Anterior cingulate cortex (tissue), 58 donors: ENCODE results near the gene SLIT3.

Source experiments
- DNase-seq, 58 donors: peaks; one replicate each; lab custom pipeline; 2025; lab: John Stamatoyannopoulos, UW

Gene SLIT3

DNA sequence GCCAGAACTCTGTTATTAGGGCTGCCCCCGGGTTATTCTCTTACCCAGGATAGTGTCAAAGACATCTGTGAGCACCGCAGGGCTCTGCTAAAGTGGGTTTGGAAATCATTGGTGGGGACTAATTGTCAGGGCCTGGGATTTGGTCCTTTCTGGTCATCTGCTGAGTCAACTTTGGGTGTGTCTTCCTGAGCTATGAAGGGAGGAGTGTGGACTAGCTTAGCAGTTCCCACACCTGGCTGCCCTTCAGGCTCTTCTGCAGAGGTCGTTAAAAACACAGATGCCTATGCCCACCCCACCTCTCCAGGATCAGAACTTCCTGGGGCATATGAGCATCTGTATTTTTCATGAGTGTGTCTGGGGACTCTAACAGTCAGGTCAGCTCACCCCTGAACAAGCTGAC is 352.2 kb downstream of the SLIT3 start:
- no peak for DNase-seq

DNA sequence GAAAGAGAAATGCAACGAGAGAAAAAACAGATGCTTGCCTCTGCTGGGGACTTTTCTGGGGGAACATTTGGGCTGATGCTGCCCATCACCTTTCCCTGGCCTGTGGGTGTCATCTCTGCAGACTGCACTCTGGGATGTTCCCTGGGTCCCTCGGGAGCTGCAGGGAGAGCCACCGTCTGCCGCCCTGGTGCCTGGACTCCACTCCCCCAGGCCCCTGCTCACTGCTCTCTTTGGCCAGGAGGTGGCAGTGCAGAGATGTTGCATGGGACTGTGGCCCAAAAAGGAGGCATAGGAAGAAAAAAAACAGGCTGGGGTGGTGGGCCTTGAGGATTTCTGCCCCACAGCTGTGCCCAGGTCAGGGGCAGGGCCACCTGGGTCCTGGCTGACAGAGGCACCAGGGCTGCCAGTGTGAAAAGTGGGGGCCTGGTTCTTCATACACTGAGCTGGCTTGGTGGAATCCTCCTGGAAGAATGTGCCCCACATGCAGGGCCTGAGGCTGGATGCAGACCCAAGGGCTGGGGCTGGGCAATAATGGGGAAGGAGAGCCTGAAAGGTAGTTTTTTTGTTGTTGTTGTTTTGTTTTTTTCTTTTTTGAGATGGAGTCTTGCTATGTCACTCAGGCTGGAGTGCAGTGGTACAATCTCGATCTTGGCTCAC is 353.6 kb downstream of the SLIT3 start:
- peak in 13 of 58 donors; percentile 1 to 18 (median 8) for DNase-seq

DNA sequence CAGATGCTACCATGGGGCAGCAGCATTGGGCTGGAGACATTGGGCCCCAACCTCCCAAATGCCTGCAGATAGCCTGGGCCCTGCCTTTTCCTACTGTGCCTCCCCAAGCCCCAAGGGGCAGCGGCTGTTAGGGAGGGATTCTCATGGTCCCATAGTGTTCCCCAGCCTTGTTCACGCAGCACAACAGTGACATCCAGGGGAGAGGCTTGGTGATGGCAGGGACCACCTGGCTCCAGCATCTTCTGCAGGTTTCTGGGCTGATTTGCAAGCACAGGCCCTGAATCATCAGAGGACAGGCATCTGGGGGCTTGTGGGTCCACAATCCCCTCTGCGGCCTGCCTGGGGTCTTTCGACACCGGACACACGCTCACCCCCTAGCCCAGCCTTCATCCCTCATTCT is 354.6 kb downstream of the SLIT3 start:
- peak in 2 of 58 donors; percentile 1 to 6 for DNase-seq

DNA sequence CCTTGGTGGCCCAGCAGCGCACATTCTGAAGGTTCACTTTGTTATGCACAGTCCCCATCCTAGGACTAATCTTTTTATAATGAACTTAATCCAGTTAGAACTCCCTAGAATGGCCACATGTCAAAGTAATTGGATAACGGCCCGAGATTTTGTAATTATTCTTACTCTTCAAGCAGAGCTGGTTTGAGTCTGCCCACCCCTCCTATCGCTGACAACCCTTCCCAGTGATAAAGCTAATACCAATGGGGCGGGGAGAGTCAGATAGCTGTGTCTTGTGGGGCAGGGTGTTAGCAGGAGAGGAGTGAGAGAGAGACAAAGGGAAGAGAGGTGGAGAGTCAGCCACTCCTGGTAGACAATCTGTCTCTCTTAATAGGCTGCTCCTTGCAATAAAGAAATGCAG is 356.9 kb downstream of the SLIT3 start:
- no peak for DNase-seq

DNA sequence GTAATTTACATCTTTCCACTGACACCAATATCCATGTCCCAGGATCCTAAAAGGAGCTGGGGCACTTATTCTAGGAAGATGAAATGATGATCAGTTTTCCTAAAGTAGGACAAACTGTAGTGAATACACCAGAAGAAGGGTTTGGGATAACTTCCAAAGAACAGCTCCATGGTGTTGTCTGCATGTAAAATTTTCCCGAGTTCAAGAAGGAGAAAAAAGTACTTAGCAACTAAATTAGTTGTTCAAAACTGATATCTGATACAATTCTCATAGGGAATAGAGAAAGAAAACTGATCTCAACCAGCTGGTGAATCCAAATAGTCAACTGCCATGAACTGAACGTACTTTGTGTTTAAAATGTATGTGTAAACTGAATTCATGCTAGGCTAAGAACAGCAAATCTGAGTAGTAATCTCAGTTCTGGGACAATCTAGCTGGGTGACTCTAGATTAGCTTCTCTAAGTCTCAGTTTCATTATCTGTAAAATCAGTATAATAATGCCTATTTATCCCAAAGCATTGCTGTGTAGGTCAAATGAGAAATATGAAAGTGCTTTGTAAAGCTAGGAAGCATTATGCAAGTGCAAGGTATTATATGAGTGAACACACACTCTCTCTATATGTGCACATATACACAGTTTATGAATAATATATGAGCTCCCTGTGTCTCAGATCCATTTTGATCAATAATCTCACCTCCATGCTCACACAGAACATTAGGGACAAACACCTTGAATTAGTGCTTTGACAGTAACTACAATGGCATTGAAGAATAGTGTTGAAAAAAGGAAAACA is 357.7 kb downstream of the SLIT3 start:
- no peak for DNase-seq

DNA sequence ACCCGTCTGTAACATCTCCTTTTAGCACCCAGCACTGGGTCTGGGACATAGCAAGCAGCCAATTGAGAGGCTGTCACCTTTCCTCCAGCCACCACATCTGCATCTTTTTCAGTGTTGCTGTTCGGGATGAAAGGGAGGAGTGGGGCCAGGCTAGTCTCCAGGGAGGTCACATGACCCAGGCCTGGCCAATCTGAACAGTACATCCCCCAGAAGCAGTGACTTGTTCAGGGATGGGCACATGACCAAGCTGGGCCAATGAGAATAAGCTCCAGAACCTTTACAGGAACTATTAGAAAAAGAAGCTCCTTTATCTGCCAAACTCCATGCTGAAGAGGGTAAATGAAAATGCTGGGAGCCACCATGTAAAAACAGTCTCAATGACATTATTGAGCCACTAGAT is 359.0 kb downstream of the SLIT3 start:
- DNase-seq: no peak

DNA sequence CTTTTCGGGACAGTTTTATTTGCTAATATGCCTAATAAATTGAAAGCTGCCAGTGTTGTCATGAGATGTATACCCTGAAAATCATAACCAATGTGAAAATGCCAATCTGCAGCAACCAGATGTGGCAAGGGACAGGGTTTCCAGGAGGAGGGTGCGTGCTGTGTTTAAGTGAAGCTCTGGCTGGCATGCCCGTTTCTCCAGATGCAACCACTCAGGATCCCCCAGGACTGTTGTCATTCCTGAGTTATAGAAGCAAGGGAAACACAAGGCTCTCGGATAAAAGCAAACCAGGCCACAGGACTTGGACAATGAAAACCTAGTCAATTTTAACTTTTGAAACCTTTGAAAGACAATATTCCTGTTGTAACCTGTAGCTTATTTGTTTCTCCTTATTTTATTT is 360.2 kb downstream of the SLIT3 start:
- DNase-seq: no peak

DNA sequence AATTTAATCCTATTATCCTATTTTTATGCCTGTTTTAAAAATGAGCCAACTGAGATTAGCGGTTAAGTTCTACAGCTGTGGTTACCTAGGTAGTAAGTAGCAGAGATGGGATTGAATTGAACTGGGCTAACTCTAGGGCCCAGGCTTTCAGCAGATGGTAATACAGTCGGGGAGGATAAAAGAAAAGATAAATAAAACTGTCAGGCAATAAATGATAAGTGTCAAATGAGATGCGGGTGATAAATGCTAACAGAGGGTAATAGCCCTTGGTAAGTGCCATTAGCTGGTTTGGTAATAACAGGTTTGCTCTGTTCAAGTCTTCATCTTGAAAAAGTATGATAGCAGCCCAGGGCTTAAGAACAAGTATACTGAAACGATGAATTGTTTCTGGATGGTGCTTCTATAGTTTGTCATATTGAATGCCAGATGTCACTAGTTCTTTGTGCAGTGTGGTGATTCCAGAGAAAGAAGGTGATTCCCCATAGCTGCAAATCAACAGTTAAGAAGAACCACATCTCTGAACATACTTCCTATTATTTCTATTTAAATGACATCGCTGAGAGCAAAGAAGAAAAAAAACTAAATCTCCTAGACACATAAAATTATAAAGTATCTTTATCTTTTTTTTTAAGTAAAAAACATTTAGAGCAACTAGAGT is 360.9 kb downstream of the SLIT3 start:
- DNase-seq: no peak

DNA sequence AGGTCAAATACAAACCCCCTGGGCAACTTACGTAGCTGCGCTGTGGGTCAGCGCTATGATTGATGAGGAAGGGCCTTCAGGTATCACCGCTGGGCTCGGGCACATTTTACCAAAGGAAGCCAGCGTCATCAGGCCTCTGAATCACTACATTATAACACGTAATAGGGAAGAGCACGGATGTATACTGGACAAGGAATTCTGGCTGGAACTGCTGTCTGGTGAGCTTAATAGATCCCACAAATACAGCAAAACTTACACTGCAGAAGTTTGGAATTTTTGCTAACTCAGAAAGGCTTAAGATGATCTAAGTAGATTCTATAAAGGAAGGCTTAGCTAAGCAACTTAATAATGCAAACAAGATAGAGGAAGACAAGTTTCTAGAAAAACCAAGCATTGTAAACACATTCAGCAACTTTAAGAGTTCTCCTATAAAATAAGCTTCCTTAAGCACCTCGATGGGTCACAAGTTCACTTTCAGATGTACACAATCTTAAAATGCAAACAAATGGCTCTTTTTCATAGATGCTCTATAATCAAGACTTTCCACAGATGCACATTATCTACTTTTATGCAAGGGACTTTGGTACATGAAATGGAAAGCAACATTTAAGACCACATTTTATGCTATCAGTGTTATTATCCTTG is 361.7 kb downstream of the SLIT3 start:
- DNase-seq: no peak

DNA sequence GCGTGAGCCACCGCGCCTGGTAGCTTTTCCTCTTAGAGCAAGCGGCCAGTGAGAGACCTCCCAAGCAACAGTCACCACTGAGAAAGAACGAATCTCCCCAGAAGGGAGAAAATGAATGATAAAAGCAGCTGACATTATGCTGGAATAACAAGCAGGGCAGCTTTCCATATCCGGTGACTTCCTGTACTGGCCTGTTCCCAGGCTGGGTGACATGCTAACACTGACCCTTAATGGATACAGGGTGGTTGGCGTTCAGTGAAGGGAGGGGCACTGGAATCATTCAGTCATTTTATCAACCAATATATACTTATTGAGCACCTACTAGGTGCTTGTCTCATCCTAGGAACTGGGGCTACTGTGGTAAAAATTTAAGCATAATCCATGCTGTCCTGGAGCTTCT is 364.4 kb downstream of the SLIT3 start:
- no peak for DNase-seq

DNA sequence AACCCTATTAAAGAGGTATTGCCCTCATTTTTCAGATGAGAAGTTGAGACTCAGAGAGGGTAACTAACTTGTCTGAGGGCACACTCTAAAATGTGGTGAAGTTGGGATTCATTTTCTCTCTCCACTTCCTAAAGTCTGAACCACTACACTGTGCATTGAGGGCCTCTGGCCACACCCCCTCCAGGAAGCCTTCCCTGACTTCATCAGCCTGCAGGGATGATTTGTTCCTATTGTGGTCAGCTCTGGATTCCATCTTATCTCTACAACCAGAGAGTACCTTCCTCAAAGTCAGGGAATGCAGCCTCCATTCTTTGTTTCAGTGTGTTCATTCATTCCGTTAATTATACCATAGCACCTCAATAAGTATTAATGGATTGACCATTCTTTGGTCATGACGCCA is 365.8 kb downstream of the SLIT3 start:
- no peak for DNase-seq

DNA sequence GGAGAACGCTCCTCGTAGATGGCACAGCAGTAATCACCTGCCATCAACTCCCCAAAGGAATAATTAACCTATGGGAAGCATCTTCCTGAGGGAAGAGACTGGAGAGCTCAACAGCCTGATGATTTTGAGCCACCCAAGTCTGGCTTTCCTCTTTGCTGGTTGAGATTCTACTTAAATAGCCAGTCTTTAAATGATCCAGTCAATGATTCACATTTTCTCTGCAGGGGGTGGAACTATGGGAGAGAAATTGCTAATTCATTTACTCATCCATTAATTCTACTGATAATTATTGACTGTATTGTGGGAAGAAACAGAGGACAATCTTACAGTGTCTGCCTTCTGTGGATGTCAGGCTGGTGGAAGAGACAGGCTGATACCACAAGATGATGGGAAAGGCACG is 366.8 kb downstream of the SLIT3 start:
- no peak for DNase-seq

DNA sequence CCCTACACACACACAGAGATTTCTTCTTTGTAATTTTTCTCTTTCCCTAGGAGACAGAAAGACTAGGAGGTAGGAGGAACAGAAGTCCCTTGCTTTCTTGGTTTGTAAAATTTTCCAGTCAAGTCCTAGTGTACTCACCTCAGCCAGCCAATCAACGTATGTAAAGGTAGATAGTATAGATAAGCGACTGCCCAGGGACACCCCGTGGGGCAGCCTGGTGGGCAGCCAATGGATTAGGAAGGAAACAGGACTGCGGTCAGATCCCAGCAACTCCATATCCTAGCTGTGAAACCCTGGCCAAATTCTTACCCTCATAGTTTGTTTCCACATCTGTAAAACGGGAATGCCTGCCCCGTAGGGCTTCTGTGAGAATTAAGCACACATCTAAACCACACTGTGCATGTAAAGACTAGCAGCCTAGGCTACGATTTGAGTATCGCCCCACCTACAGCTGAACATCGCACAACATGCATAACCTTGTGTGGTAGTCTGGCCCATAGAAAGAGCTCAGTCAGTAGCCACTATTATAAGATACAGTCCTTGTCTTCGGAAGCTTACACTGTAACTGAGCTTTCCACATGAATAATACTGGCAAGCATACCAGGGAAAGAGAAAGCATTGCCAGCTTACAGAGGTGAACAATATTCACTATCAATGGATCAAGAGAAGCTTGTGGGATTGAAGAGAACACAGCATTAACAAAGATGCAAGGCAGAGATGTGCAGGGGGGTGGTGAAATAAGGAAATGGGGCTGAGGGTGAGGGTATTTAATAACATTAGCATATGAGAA is 368.3 kb downstream of the SLIT3 start:
- DNase-seq: no peak

DNA sequence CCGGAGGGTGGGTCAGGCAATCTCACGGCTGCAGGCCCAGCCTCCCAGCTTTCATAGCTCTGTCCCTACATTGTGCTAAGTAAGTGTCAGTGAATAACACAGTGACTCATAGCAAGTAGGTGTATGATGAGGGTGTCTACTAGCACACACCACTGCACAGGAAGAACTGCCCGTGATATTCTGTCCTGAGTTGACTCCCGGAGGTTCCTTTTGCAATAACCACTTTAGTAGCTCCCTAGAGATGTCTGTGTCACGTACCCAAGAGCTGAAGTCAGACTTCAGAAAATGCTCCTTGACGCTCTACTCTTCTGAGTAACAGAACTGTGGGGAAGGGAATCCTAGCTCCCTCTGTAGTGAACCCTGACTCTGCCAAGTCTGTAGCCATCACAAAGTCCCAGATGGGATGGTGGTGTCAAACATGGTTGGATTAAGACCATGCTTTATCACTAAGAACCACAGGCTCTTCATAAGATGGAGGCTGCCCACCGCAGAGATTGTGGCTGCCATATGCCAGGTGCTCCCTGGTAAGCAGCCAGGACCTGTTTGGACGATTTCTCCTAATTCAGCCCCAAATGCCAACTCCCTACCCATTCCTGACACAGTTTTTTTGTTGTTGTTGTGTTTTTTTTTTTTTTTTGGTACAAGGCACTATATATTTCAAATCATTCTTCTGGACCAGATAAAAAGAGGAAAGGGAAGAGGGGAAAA is 369.1 kb downstream of the SLIT3 start:
- DNase-seq: peak in 3 of 58 donors; percentile 2 to 29 (median 5)

DNA sequence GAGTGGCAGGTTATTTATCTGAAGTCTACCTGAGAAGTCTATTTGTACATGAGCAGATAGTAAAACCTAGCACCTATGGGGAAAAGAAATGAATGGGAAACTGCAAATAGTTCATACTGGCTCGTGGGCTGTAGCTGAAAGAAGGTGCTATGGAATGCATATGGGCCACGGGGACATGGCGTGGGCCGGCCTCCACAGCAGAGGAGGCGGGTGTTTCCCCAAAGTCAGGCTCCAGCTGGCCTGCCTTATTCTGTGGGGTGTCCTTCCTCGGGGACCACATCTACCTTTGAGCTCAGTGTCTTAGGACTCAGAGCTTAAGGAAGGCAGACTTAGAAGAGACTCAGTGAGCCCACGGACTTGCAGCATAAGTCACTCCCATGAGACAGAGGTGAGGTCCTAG is 371.3 kb downstream of the SLIT3 start:
- peak in 1 of 58 donors; percentile 2 for DNase-seq

DNA sequence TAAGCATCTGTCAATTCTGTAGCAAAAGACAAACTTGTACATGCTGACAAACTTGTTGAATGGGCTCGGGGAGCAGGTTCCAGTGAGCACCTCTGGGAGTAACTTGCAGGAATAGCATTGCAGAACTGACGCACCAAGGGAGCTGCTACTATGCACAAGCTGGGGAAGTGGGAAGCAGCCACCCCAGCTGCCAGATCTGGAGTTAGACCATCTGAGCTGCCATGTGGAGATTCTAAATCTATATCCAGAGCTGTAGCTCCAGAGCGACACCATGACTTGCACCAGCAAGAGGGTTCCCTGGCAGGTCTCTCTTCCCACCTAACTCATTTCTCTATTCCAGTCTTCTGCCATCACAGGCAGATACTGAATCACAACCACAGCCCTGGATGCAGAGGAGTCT is 375.8 kb downstream of the SLIT3 start:
- peak in 38 of 58 donors; percentile 6 to 84 (median 31) for DNase-seq

DNA sequence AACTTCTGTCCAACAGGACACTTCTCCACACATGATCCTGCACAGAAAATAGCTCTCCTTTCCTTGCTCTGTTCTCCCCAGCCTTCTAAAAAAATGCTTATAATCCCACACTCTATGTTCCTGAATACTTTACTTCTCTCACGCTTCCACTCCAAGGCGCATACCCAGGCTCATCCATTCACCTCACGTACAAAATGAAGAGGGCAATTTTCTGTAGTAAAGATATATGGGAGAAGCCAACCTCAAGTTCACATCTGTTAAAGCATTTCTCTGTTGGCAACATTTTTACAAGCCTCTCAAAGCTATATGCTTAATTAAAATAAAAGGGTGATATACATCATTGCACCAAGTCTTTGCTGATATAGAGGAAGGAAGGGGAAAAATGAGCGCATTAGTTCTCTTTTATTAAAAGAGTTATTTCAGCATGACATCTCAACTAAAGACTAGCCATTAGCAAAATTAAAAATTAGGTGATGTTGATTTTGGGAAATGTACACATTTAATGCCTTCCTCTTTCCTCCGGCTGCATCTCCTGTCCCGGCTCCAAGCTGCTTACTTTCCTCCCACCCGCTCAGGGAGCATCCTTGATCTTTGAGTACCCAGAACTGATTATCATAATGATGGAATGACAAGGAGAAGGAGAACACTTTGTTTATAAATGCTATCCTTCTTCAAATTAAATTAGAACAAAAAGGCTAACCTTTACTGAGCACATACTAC is 379.6 kb downstream of the SLIT3 start:
- DNase-seq: no peak

DNA sequence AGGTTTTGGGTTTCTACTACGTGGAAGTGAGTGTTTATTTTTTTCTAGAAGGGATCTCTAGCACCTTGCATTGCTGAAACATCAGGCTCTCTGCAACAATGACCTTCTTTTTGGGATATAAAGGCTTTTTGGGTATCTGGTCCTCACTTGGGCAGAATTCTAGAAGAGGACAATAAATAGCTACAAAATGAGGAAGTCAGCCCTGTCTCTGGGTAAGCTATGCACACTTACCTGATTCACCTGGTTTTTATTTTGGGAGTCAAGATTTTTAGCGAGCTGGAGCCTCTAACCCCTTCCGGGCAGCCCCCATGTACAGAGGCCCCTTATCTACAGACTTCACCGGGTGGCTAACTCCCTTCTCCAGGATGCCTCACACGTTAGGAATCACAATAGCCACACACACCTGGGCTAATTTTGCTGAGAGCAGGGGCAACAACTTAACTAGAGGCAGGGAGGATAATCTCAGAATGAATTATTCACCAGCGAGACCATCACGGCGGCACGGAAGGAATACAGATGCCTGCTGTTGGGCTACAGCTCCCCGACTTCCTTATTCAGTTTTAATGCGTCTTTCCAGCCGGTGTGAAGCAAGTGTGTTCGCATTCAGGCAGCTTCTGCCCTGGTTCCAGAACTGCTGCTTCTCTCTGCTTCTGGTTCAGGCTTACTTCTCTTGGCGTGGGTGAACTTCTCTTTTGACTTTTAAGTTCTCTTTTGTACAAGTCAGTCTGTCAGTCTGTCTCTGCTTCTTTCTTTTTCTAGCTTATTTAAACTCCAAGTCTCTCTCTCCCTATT is 380.7 kb downstream of the SLIT3 start:
- DNase-seq: peak in 3 of 58 donors; percentile 3 to 7 (median 5)
